Heart left ventricle (tissue), 16 donors: ENCODE data around the gene ERCC3. TPM values are rescaled to one million over a fixed set of nuclear protein-coding genes. Genes with fewer than 3 reads are reported as not detected.
"Not testable (repeated sequence)": the region's sequence is repeated elsewhere in the genome, so short reads cannot be mapped to it uniquely, and the experiment has no call there.

Experiments
- ATAC-seq, 4 donors: fragments of 200-7000 bp; cut with Tn5 transposase; one replicate each; pipeline ENCODE4 v1.9.1; 2020 to 2022; ENCODE audit warnings: moderate library complexity in 4 of 4, mild to moderate bottlenecking in 3 of 4, moderate number of reproducible peaks in 1 of 4
- DNase-seq, 5 donors: peaks; one replicate each; pipeline ENCODE4 v3.0.0-alpha.2; 2020
- H3K27ac ChIP-seq, 12 donors: fragments of 200-600 bp; sonication (generic) in 4 of 12; one replicate each; pipeline versions ENCODE4 v1.5.0 to v1.8.0; 2016 to 2022; ENCODE audit warnings: mild to moderate bottlenecking in 2 of 12
- H3K27me3 ChIP-seq, 9 donors: fragments of 200-600 bp; sonication (generic) in 2 of 9; one replicate each; pipeline versions ENCODE4 v1.5.1 to v1.8.0; 2016 to 2022; ENCODE audit warnings: mild to moderate bottlenecking in 3 of 9
- H3K36me3 ChIP-seq, 9 donors: fragments of 200-600 bp; sonication (generic) in 2 of 9; one replicate each; pipeline versions ENCODE4 v1.5.0 to v1.8.0; 2018 to 2022; ENCODE audit warnings: mild to moderate bottlenecking in 2 of 9
- H3K4me1 ChIP-seq, 12 donors: fragments of 200-600 bp; sonication (generic) in 4 of 12; one replicate each; pipeline versions ENCODE4 v1.5.0 to v1.8.0; 2016 to 2022; ENCODE audit warnings: mild to moderate bottlenecking in 3 of 12
- H3K4me3 ChIP-seq, 12 donors: fragments of 200-600 bp; sonication (generic) in 4 of 12; one replicate each; pipeline versions ENCODE4 v1.5.0 to v1.8.0; 2017 to 2022; ENCODE audit warnings: mild to moderate bottlenecking in 9 of 12, moderate library complexity in 4 of 12
- H3K9me3 ChIP-seq, 12 donors: fragments of 200-600 bp; sonication (generic) in 4 of 12; one replicate each; pipeline versions ENCODE4 v1.5.0 to v1.8.0; 2016 to 2022; ENCODE audit warnings: mild to moderate bottlenecking in 1 of 12
- POLR2A ChIP-seq, 2 donors: fragments of 450-650 bp; IDR thresholded peaks; one replicate each; pipeline ENCODE4 v1.6.1; 2017; ENCODE audit warnings: antibody characterized with exemption in 2 of 2, mild to moderate bottlenecking in 2 of 2, moderate library complexity in 2 of 2
- WGBS, 4 donors: extraction: QIAGEN DNeasy Blood & Tissue Kit in 2 of 4; methylation state at CpG; one replicate each; pipeline versions ENCODE4 v1.1.5 to v1.1.7; 2013 to 2018; 5-methylcytosine and 5-hydroxymethylcytosine counted together
- intact Hi-C, 10 donors: fragments of 100-400 bp; cut with DNase I; formaldehyde crosslinking; loops; one replicate each; pipeline versions ENCODE4 v1.11.1 to v1.14.2; 2022
- polyA plus RNA-seq, 2 donors: library from polyadenylated mRNA; stranded (reverse); fragments of 200-250 nt; gene quantifications; one replicate each; pipeline ENCODE4 v1.2.3, GENCODE V29; 2013
- total RNA-seq, 9 donors: library from RNA; depleted of rRNA in 2 of 9; stranded (reverse); fragments of >200 nt in 2 of 9; fragmentation: NEBNext Ultra II Directional in 3 of 9; extraction: Animal tissue kit (Norgen Biotek cat#: 25700) in 3 of 9; gene quantifications; one replicate each; pipeline versions ENCODE4 v1.1.0 to v1.2.4, GENCODE V29; 2016 to 2023
- TF ChIP-seq, protein P1 (sequence below), 12 donors: fragments of 200-600 bp; sonication (generic) in 4 of 12; IDR thresholded peaks; one replicate each; pipeline versions ENCODE4 v1.5.0 to v1.8.0; 2018 to 2022; ENCODE audit warnings: antibody characterized with exemption in 12 of 12, mild to moderate bottlenecking in 5 of 12
- donor health status: ischemic (EF 13 %, LVEDD 7.1; RV severe dilation, severe dysfunction).
- donor health status: healthy with polysubstance abuse.
- donor health status: DM: no; HTN: yes; CAD: no.
- donor health status: DM: no; HTN: no; CAD: no.
- donor health status: ischemic (EF 25% LVEDD 6.9; RV normal size, moderate dysfunction).
- donor health status: ischemic (EF 25% LVEDD 5.7; RV mildly dilated, moderate dysfunction).
- donor health status: healthy.
- donor health status: DM: yes; HTN: yes; CAD: no.
- donor health status: ischemic (EF 35%, LVEDD 5.7; RV mildly dilated, moderate dysfunction).
- donor health status: nonischemic (EF 11% LVEDD 7.7; RV severe dilation, severe dysfunction).
- donor health status: DM: yes; HTN: yes; CAD: no.
- donor health status: PGD.
- donor health status: ischemic (EF 29% LVEDD 5.4; RV normal size, mild dysfunction).
- donor health status: nonischemic (EF 23%, LVEDD 6.1; RV moderate dilation, normal function).

Gene ERCC3
- total and polyA plus RNA-seq, 11 donors = 12.6 to 33.1 (median 23.1) TPM

DNA sequence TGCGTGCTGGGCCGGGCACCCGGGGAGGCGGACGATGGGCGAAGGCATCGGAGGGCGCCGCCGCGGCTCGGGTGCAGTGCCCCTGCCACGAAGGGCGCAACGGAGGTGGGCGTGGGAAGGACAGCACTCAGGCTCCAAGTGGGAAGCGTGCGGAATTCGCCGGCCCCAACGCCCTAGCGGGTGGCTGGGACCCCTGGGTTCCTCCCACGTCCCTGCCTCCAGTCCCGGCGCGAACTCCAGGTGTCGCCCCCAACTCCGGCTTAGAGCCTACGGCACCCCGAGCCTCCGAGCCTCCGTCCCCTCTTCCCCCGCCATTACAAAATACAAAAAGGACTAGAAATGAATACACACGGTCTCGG lies 75.2 kb downstream of the ERCC3 start:
- no peak for TF ChIP-seq POLR2A (IDR thresholded peaks at IDR 0.05)
- TF ChIP-seq, protein P1, sequence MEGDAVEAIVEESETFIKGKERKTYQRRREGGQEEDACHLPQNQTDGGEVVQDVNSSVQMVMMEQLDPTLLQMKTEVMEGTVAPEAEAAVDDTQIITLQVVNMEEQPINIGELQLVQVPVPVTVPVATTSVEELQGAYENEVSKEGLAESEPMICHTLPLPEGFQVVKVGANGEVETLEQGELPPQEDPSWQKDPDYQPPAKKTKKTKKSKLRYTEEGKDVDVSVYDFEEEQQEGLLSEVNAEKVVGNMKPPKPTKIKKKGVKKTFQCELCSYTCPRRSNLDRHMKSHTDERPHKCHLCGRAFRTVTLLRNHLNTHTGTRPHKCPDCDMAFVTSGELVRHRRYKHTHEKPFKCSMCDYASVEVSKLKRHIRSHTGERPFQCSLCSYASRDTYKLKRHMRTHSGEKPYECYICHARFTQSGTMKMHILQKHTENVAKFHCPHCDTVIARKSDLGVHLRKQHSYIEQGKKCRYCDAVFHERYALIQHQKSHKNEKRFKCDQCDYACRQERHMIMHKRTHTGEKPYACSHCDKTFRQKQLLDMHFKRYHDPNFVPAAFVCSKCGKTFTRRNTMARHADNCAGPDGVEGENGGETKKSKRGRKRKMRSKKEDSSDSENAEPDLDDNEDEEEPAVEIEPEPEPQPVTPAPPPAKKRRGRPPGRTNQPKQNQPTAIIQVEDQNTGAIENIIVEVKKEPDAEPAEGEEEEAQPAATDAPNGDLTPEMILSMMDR (IDR thresholded peaks at IDR 0.05) = no peak
- ATAC-seq (no peak), DNase-seq (no peak)
- H3K36me3 ChIP-seq = no peaks in the 10 kb centered on the region
- H3K4me1 ChIP-seq = peaks cover 0 to 25% (median 16%) of the 10 kb centered on the region in 12 donors
- peaks cover 26 to 72% (median 49%) of the 10 kb centered on the region in 9 donors for H3K27me3 ChIP-seq
- peak overlapping the region; percentile 10 to 57 (median 50) for H3K4me3 ChIP-seq
- intact Hi-C loops = no loop called here
- 2 to 4% (median 2%) methylated on average over 17 to 35 of the region's 35 CpGs for WGBS, 4 donors
- peaks cover 0 to 14% (median 0%) of the 10 kb centered on the region in 12 donors for H3K9me3 ChIP-seq
- peak overlapping the region in 1 of 12 donors; percentile 29 for H3K27ac ChIP-seq

DNA sequence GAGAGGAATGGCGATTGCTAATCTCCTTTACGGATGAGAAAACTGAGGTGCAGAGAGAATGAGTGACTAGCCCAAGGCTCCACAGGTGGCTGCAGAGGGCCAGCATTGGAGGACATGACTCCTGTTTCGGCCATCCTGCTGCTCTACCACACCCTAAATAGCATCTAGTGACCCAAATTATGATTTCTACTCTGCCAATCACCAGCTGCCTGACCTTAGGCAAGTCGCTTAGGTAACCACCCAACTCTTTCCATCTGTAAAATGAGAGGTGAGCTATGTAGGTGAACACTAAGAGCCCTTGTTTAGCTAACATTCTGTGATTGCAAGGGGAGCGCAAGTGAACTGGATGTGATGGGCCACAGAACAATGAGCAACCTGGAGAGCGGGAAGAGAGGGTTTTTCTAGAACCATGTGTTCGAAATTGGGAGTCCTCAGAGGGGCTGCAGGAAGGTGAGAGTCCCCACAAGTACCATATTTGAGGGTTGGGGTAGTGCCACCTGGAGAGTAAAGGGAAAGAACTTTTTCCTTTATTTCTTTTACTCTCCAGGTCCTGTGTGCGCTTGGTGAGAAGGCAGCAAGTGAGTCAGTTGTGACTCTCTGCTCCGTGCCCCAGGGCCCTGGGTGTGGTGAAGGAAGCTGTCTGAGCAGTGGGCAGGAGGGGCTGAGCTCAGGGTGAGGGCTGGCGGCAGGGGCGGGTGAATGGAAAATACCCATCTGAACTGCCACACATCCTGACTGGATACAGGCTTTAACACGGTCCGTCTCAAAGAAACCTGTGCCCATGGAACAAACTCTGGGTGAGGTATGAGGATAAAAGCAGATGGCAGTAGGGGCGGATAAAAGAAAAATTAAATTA lies 76.2 kb downstream of the ERCC3 start:
- WGBS, 4 donors = 70 to 79% (median 74%) methylated on average over 14 of the region's 14 CpGs
- H3K27ac ChIP-seq = no peak overlapping the region
- no peak for ATAC-seq
- intact Hi-C loops = no loop called here
- no peak for TF ChIP-seq POLR2A (IDR thresholded peaks at IDR 0.05)
- TF ChIP-seq, protein P1 (IDR thresholded peaks at IDR 0.05) = no peak
- H3K4me3 ChIP-seq = no peak overlapping the region
- no peaks in the 10 kb centered on the region for H3K36me3 ChIP-seq
- H3K9me3 ChIP-seq = peaks cover 0 to 21% (median 4%) of the 10 kb centered on the region in 12 donors
- DNase-seq = no peak
- H3K27me3 ChIP-seq = peaks cover 26 to 61% (median 48%) of the 10 kb centered on the region in 9 donors
- peaks cover 0 to 25% (median 16%) of the 10 kb centered on the region in 12 donors for H3K4me1 ChIP-seq

DNA sequence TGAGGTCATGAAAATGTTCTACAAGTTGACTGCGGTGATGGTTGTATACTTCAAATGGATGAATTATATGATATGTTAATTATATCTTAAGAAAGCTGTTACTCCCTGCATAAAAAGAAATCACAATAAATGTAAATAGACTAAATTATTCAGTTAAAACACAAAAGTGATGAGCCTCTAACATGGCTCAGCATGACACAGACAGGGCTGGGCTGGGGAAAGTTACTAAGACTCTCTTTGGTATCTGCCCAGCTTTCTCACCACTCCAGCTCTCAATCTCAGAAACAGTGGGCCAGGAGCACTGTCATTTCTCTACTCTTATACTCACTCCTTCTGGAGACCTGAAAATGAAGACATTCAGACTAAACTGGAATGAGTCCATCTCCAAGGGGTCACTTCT lies 77.4 kb downstream of the ERCC3 start:
- no peak overlapping the region for H3K27ac ChIP-seq
- DNase-seq (no peak), ATAC-seq (no peak)
- no peaks in the 10 kb centered on the region for H3K36me3 ChIP-seq
- H3K4me3 ChIP-seq = no peak overlapping the region
- intact Hi-C loops = no loop called here
- H3K9me3 ChIP-seq = peaks cover 0 to 21% (median 4%) of the 10 kb centered on the region in 12 donors
- H3K4me1 ChIP-seq = peaks cover 0 to 25% (median 16%) of the 10 kb centered on the region in 12 donors
- peaks cover 26 to 50% (median 38%) of the 10 kb centered on the region in 9 donors for H3K27me3 ChIP-seq
- WGBS, 4 donors = 98 to 100% (median 99%) methylated on average over 1 of the region's 1 CpG
- no peak for TF ChIP-seq POLR2A (IDR thresholded peaks at IDR 0.05)
- TF ChIP-seq, protein P1 (IDR thresholded peaks at IDR 0.05) = no peak

DNA sequence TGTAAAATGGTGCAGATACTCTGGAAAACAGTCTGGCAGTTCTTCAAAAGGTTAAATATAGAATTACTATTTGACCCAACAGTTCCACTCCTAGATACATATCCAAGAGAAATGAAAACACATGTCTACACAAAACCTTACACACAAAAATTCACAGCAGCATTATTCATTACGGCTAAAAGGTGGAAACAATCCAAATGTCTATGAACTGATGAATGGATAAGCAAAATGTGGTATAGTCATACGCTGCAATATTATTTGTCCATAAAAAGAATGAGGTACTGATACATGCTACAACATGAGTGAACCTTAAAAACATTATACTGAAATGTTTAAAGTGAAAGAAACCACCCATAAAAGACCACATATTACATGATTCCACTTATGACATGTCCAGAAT lies 77.8 kb downstream of the ERCC3 start:
- Histone ChIP-seq H3K27ac (no peak overlapping the region), H3K36me3 (no peaks in the 10 kb centered on the region), H3K4me3 (no peak overlapping the region), H3K27me3 (peaks cover 25 to 45% (median 33%) of the 10 kb centered on the region in 9 donors), H3K9me3 (peaks cover 0 to 21% (median 4%) of the 10 kb centered on the region in 12 donors), H3K4me1 (peaks cover 0 to 25% (median 16%) of the 10 kb centered on the region in 12 donors)
- no peak for DNase-seq
- TF ChIP-seq POLR2A (IDR thresholded peaks at IDR 0.05) = no peak
- TF ChIP-seq, protein P1 (IDR thresholded peaks at IDR 0.05) = no peak
- intact Hi-C loops = no loop called here
- WGBS, 4 donors = 80 to 89% (median 83%) methylated on average over 2 of the region's 2 CpGs
- ATAC-seq = no peak

DNA sequence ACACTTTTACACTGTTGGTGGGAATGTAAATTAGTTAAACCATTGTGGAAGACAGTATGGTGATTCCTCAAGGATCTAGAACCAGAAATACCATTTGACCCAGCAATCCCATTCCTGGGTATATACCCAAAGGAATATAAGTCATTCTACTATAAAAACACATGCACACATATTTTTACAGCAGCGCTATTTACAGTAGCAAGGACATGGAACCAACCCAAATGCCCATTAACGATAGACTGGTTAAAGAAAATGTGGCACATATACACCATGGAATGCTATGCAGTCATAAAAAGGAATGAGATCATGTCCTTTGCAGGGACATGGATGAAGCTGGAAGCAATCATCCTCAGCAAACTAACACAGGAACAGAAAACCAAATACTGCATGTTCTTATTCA lies 79.7 kb downstream of the ERCC3 start:
- H3K4me1 ChIP-seq, H3K36me3 ChIP-seq, ATAC-seq, DNase-seq, intact Hi-C loops, H3K27ac ChIP-seq, H3K4me3 ChIP-seq: not testable (repeated sequence)
- 85 to 95% (median 92%) methylated on average over 2 of the region's 2 CpGs for WGBS, 4 donors
- H3K9me3 ChIP-seq = peaks cover 0 to 21% (median 4%) of the 10 kb centered on the region in 12 donors
- H3K27me3 ChIP-seq = peaks cover 8 to 27% (median 21%) of the 10 kb centered on the region in 9 donors
